SU-DHL-6 (cell line): ENCODE data around the gene B3GALT6.

ENCODE experiments used
- H2AFZ ChIP-seq: fragments of 200-600 bp; sonication (generic); 2 replicates; pipeline ENCODE4 v1.6.1; 2014; ENCODE audit warnings: low read depth, mild to moderate bottlenecking, moderate library complexity, mixed read lengths, antibody characterized with exemption, low read length; ENCODE audit not compliant: severe bottlenecking
- H3F3A ChIP-seq: fragments of 200-600 bp; shearing (Covaris generic); 2 replicates; pipeline ENCODE4 v1.6.0; 2016; ENCODE audit warnings: antibody characterized with exemption, mild to moderate bottlenecking; ENCODE audit not compliant: insufficient read depth
- H3K27ac ChIP-seq: fragments of 200-600 bp; sonication (generic); 2 replicates; pipeline ENCODE4 v1.5.1; 2016; ENCODE audit warnings: low read depth, mild to moderate bottlenecking, low read length, moderate library complexity, mixed read lengths
- H3K27me3 ChIP-seq: fragments of 200-600 bp; sonication (generic), shearing (Covaris generic); 2 replicates; pipeline ENCODE4 v1.6.0; 2014; ENCODE audit warnings: mild to moderate bottlenecking, low read length
- H3K36me3 ChIP-seq: fragments of 200-600 bp; sonication (generic); 2 replicates; pipeline ENCODE4 v1.6.1; 2014; ENCODE audit warnings: mild to moderate bottlenecking, low read length, mixed read lengths
- H3K4me2 ChIP-seq: fragments of 300-600, 200-600 bp; shearing (Covaris generic), sonication (generic); 2 replicates; pipeline ENCODE4 v1.6.0; 2014; ENCODE audit warnings: low read length, low read depth, mild to moderate bottlenecking; ENCODE audit not compliant: poor library complexity, severe bottlenecking
- H3K4me3 ChIP-seq: fragments of 200-600 bp; sonication (generic); 2 replicates; pipeline ENCODE4 v1.5.1; 2014; ENCODE audit warnings: antibody characterized with exemption, low read length, mild to moderate bottlenecking, mixed read lengths; ENCODE audit not compliant: insufficient read depth, poor library complexity, severe bottlenecking
- H3K79me2 ChIP-seq: fragments of 200-600 bp; sonication (generic); 2 replicates; pipeline ENCODE4 v1.6.1; 2014; ENCODE audit warnings: mild to moderate bottlenecking, low read length, moderate library complexity; ENCODE audit not compliant: insufficient read depth
- H3K9ac ChIP-seq: fragments of 200-600 bp; sonication (generic); 2 replicates; pipeline ENCODE4 v1.7.0; 2014; ENCODE audit warnings: mild to moderate bottlenecking, low read length
- H3K9me2 ChIP-seq: fragments of 200-600 bp; sonication (generic); replicated peaks from 2 replicates; pipeline ENCODE4 v1.6.1; 2014; ENCODE audit warnings: low read length; ENCODE audit not compliant: insufficient read depth
- H3K9me3 ChIP-seq: fragments of 200-600 bp; sonication (generic); 2 replicates; pipeline ENCODE4 v1.6.1; 2014; ENCODE audit warnings: low read length, mixed read lengths; ENCODE audit not compliant: insufficient read depth
- H4K20me1 ChIP-seq: fragments of 200-600 bp; sonication (generic); 2 replicates; pipeline ENCODE4 v1.6.1; 2014; ENCODE audit warnings: low read depth, mild to moderate bottlenecking, antibody characterized with exemption, low read length, moderate library complexity, mixed read lengths
- CTCF ChIP-seq: fragments of 200-600 bp; sonication (generic); IDR thresholded peaks from one replicate; pipeline ENCODE4 v1.5.1; 2017; ENCODE audit warnings: antibody characterized with exemption, mild to moderate bottlenecking, low read length, moderate library complexity; ENCODE audit not compliant: insufficient read depth, poor library complexity, severe bottlenecking
- EZH2phosphoT487 ChIP-seq: fragments of 200-600 bp; sonication (generic), shearing (Covaris generic); conservative IDR thresholded peaks from 2 replicates; pipeline ENCODE4 v1.6.1; 2018; ENCODE audit warnings: mild to moderate bottlenecking, antibody characterized with exemption, low read length, moderate library complexity, mixed read lengths

B3GALT6 gene

GRCh38 chr1:1255611-1256010 is 23.6 kb downstream of the B3GALT6 start:
- no peaks in the 10 kb centered on the region for H3F3A ChIP-seq
- no peaks in the 10 kb centered on the region for H3K27me3 ChIP-seq
- no peak overlapping the region for H3K9ac ChIP-seq
- H3K36me3 ChIP-seq, result no peaks in the 10 kb centered on the region
- no peaks in the 10 kb centered on the region; the same call in 1 of the 2 replicates for H3K79me2 ChIP-seq
- H3K4me2 ChIP-seq, result no peak overlapping the region
- H4K20me1 ChIP-seq, result no peaks in the 10 kb centered on the region
- no peak overlapping the region for H2AFZ ChIP-seq
- H3K27ac ChIP-seq, result no peak overlapping the region
- TF ChIP-seq EZH2phosphoT487, result no peak
- TF ChIP-seq CTCF, result no peak
- H3K9me3 ChIP-seq, result no peaks in the 10 kb centered on the region
- no peak overlapping the region for H3K4me3 ChIP-seq
- H3K9me2 ChIP-seq, result no peaks in the 10 kb centered on the region

GRCh38 chr1:1256956-1257871 is 25.2 kb downstream of the B3GALT6 start:
- Histone ChIP-seq H2AFZ (no peak overlapping the region), H3F3A (no peaks in the 10 kb centered on the region), H3K27me3 (no peaks in the 10 kb centered on the region), H3K27ac (no peak overlapping the region), H3K4me3 (no peak overlapping the region), H3K9me3 (no peaks in the 10 kb centered on the region), H3K9ac (no peak overlapping the region), H3K9me2 (no peaks in the 10 kb centered on the region), H3K4me2 (no peak overlapping the region), H4K20me1 (no peaks in the 10 kb centered on the region), H3K79me2 (no peaks in the 10 kb centered on the region; the same call in 1 of the 2 replicates), H3K36me3 (no peaks in the 10 kb centered on the region)
- TF ChIP-seq EZH2phosphoT487 (no peak), CTCF (no peak)

GRCh38 chr1:1259119-1259488 is 27.1 kb downstream of the B3GALT6 start:
- H3K9me2 ChIP-seq, result no peaks in the 10 kb centered on the region
- no peak overlapping the region for H2AFZ ChIP-seq
- no peak overlapping the region for H3K4me3 ChIP-seq
- H3K4me2 ChIP-seq, result no peak overlapping the region
- no peaks in the 10 kb centered on the region for H3K36me3 ChIP-seq
- no peaks in the 10 kb centered on the region for H4K20me1 ChIP-seq
- no peaks in the 10 kb centered on the region for H3K27me3 ChIP-seq
- no peak overlapping the region for H3K9ac ChIP-seq
- TF ChIP-seq CTCF (no peak), EZH2phosphoT487 (no peak)
- no peaks in the 10 kb centered on the region for H3K9me3 ChIP-seq
- H3F3A ChIP-seq, result no peaks in the 10 kb centered on the region
- H3K79me2 ChIP-seq, result no peaks in the 10 kb centered on the region; the same call in none of the 2 replicates
- H3K27ac ChIP-seq, result no peak overlapping the region
